Esophagus muscularis mucosa (tissue), 4 donors: Measurements from ENCODE around the gene VPS52. TPM values are rescaled to one million over a fixed set of nuclear protein-coding genes. Genes with fewer than 3 reads are reported as not detected.

Experiments used
- DNase-seq: peaks from one replicate; pipeline ENCODE4 v3.0.0-alpha.2; 2017; ENCODE audit errors: extremely low spot score
- H3K27ac ChIP-seq, 4 donors: fragments of 200-600 bp; sonication (generic); replicated peaks in 1 of 4; 1 replicate in 3 of 4; 2 replicates in 1 of 4; pipeline ENCODE4 v1.5.1; 2016 to 2019; ENCODE audit warnings: mild to moderate bottlenecking in 1 of 4
- H3K27me3 ChIP-seq, 4 donors: fragments of 200-600 bp; sonication (generic); one replicate each; pipeline versions ENCODE4 v1.5.1 to v1.6.0; 2016 to 2019
- H3K36me3 ChIP-seq, 4 donors: fragments of 200-600 bp; sonication (generic); one replicate each; pipeline ENCODE4 v1.5.1; 2016 to 2019
- H3K4me1 ChIP-seq, 4 donors: fragments of 200-600 bp; sonication (generic); one replicate each; pipeline ENCODE4 v1.5.1; 2016 to 2019
- H3K4me3 ChIP-seq, 4 donors: fragments of 200-600 bp; sonication (generic); 1 replicate in 2 of 4; 2 replicates in 2 of 4; pipeline ENCODE4 v1.5.1; 2016 to 2019; ENCODE audit warnings: mild to moderate bottlenecking in 4 of 4, moderate library complexity in 1 of 4
- H3K9me3 ChIP-seq, 4 donors: fragments of 200-600 bp; sonication (generic); 1 replicate in 3 of 4; 2 replicates in 1 of 4; pipeline ENCODE4 v1.5.1; 2016 to 2019
- EP300 ChIP-seq: sonication (generic); formaldehyde crosslinking; IDR thresholded peaks from one replicate; pipeline ENCODE4 v1.6.1; 2017; ENCODE audit warnings: antibody characterized with exemption
- POLR2A ChIP-seq: fragments of 450-650 bp; IDR thresholded peaks from one replicate; pipeline ENCODE4 v1.6.1; 2017; ENCODE audit warnings: antibody characterized with exemption, moderate library complexity, mild to moderate bottlenecking, low read depth
- POLR2AphosphoS5 ChIP-seq, 2 donors: sonication (generic); formaldehyde crosslinking; IDR thresholded peaks; one replicate each; pipeline ENCODE4 v1.6.1; 2017; ENCODE audit warnings: antibody characterized with exemption in 2 of 2
- WGBS: methylation state at CpG from one replicate; pipeline ENCODE4 v1.1.5; 2018; 5-methylcytosine and 5-hydroxymethylcytosine counted together
- intact Hi-C: fragments of 100-400 bp; cut with DNase I; formaldehyde crosslinking; loops from one replicate; pipeline ENCODE4 v1.15.1; 2023
- total RNA-seq, 4 donors: library from RNA; depleted of rRNA; stranded (reverse); fragments of >200 nt; gene quantifications; one replicate each; pipeline versions ENCODE4 v1.1.0 to v1.2.1, GENCODE V29; 2016
- TF ChIP-seq, protein P1 (sequence below), 3 experiments: fragments of 200-600 bp in 2 of 3; fragments of 450-650 bp in 1 of 3; sonication (generic) in 2 of 3; IDR thresholded peaks; one replicate each; pipeline ENCODE4 v1.5.1; 2017 to 2019; ENCODE audit warnings: antibody characterized with exemption in 3 of 3, mild to moderate bottlenecking in 2 of 3, moderate library complexity in 1 of 3

VPS52 gene
- 10 to 100 TPM; 22.5 to 34.9 (median 31.8) TPM for total RNA-seq

DNA sequence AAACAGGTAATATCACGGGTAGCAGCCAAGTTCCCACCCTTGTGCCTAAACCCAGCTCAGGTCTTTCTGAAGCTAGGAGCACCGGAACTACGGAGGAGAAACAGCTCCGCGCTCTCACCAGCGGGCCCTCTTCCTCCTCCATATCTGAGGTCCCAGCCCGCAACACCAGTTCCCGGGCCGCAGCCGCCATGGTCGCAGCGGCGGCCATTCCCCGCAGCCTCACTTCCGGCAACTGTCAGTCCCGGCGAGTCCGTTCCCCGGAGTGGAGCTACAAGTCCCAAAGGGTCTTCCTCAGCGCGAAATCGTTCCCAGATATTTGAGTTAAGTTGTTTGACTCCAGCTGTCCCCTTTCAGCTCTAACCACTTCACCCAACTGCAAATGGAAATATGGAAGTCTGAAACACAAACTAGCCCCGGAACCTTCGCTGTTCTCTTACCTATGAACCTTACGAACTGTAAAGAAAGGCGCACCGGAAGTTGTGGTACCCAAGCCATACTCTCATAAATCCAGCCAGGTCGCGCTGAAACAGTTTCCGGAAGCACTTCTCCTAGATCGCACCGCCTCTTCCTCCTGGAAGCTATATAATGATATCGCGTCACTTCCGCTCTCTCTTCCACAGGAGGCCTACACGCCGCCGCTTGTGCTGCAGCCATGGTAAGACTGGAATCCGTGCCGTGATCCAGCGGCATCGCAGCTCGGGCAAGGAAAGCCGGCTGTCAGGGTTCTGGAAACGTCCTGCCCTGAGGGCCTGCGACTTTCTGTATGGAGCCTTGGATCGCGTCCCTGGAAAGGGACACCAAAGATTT, at the start of gene VPS52, which contains the start of gene RPS18:
TSS of gene VPS52 (minus strand) at position 409 of the 807 bp plus-strand sequence. CDS start at position 208, 201 bp downstream.
TSS of gene RPS18 (plus strand) at position 608 of the 807 bp plus-strand sequence. CDS start at position 653, 45 bp downstream.
- under 1% methylated on average over 44 of the region's 48 CpGs for WGBS
- Histone ChIP-seq H3K36me3 (peaks cover 44 to 65% (median 54%) of the 10 kb centered on the region in 4 donors), H3K9me3 (no peaks in the 10 kb centered on the region), H3K4me3 (peak within 1 kb of the TSS; percentile 69 to 92 (median 72)), H3K27me3 (no peaks in the 10 kb centered on the region), H3K4me1 (peaks cover 50 to 65% (median 58%) of the 10 kb centered on the region in 4 donors), H3K27ac (peak within 1 kb of the TSS; percentile 87 to 96 (median 90))
- TF ChIP-seq EP300 (no peak), POLR2AphosphoS5 (IDR thresholded peaks at IDR 0.05) (peak; percentile 98 to 100), POLR2A (peak; percentile 97)
- TF ChIP-seq, protein P1, sequence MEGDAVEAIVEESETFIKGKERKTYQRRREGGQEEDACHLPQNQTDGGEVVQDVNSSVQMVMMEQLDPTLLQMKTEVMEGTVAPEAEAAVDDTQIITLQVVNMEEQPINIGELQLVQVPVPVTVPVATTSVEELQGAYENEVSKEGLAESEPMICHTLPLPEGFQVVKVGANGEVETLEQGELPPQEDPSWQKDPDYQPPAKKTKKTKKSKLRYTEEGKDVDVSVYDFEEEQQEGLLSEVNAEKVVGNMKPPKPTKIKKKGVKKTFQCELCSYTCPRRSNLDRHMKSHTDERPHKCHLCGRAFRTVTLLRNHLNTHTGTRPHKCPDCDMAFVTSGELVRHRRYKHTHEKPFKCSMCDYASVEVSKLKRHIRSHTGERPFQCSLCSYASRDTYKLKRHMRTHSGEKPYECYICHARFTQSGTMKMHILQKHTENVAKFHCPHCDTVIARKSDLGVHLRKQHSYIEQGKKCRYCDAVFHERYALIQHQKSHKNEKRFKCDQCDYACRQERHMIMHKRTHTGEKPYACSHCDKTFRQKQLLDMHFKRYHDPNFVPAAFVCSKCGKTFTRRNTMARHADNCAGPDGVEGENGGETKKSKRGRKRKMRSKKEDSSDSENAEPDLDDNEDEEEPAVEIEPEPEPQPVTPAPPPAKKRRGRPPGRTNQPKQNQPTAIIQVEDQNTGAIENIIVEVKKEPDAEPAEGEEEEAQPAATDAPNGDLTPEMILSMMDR (IDR thresholded peaks at IDR 0.05) = no peak
- peak; percentile 99 for DNase-seq
- intact Hi-C loops = loop anchor here (5.0 kb wide), 1 partner anchor 41 kb away; the partner anchor contains the start of gene TAPBP

GRCh38 chr6:33321227-33321626, 49.6 kb upstream of the VPS52 start:
- intact Hi-C loops = no loop called here

DNA sequence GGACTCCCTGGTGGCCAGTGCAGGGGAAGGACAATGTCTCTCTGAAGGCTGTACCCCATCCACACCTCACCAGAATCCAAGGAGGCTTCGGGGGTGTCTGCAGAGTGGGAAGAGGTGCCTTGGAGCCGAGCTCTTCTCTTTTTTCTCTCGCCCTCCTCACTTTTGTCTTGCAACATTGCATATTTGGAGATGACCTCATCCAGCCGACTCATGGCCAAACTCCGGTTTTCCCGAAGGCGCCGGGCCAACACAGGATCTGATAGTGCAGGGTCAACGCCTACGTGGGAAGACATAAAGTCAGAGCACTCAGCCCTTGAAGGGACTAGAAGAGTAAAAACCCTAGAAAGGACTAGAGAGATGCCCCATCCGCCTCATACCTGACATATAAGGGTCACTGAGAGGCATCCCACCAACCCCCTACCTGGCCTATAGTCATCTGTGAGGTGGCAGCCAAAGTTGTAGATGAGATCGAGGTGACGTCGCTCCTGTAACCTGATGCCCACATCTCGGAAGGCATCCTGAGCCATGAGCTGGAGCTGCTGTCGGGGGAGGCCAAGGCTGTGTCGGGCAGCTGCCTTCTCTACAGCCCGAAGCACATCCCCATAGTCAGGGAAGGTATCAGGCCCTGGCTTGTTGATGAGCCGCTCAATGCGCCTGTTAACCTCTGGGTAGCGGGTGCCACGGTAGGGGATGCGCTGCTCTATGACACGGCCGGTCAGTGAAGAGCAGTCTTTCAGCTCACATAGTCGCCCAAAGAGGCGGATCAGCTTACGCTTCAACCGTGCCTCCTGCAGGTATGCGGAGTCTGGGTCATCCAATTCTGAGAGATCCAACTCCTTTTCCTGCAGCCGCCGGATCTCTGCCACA, 48.9 kb upstream of the VPS52 start:
- H3K27me3 ChIP-seq = no peaks in the 10 kb centered on the region
- H3K4me1 ChIP-seq = peaks cover 43 to 73% (median 66%) of the 10 kb centered on the region in 4 donors
- no peak for DNase-seq
- H3K36me3 ChIP-seq = peaks cover 27 to 40% (median 32%) of the 10 kb centered on the region in 4 donors
- no peaks in the 10 kb centered on the region for H3K9me3 ChIP-seq
- H3K4me3 ChIP-seq = no peak overlapping the region
- WGBS = 61% methylated on average over 19 of the region's 32 CpGs
- TF ChIP-seq, protein P1 (IDR thresholded peaks at IDR 0.05) = no peak
- TF ChIP-seq POLR2A = no peak
- TF ChIP-seq POLR2AphosphoS5 (IDR thresholded peaks at IDR 0.05) = no peak
- no peak for TF ChIP-seq EP300
- intact Hi-C loops = no loop called here
- H3K27ac ChIP-seq = peak overlapping the region; percentile 42 to 86 (median 50)

More at GRCh38 chr6:33321227-33321626, 49.6 kb upstream of the VPS52 start:
- Histone ChIP-seq H3K4me3 (peak overlapping the region in 2 of 4 donors; percentile 67 to 75), H3K27me3 (no peaks in the 10 kb centered on the region), H3K9me3 (no peaks in the 10 kb centered on the region), H3K27ac (peak overlapping the region in 3 of 4 donors; percentile 86 to 91 (median 89)), H3K4me1 (peaks cover 43 to 66% (median 61%) of the 10 kb centered on the region in 4 donors), H3K36me3 (peaks cover 27 to 36% (median 30%) of the 10 kb centered on the region in 4 donors)
- WGBS = 80% methylated on average over 6 of the region's 9 CpGs
- DNase-seq = no peak
- TF ChIP-seq POLR2AphosphoS5 (IDR thresholded peaks at IDR 0.05) (no peak), POLR2A (no peak), EP300 (no peak)
- TF ChIP-seq, protein P1 (IDR thresholded peaks at IDR 0.05) = no peak

- intact Hi-C loops = no loop called here
- H3K36me3 ChIP-seq = peaks cover 27 to 40% (median 32%) of the 10 kb centered on the region in 4 donors
- no peak for DNase-seq
- TF ChIP-seq POLR2AphosphoS5 (IDR thresholded peaks at IDR 0.05) (no peak), EP300 (no peak), POLR2A (no peak)
- TF ChIP-seq, protein P1 (IDR thresholded peaks at IDR 0.05) = no peak
- peak overlapping the region; percentile 42 to 86 (median 50) for H3K27ac ChIP-seq
- 81% methylated on average over 3 of the region's 3 CpGs for WGBS
- peaks cover 49 to 79% (median 72%) of the 10 kb centered on the region in 4 donors for H3K4me1 ChIP-seq
- no peaks in the 10 kb centered on the region for H3K27me3 ChIP-seq
- H3K4me3 ChIP-seq = no peak overlapping the region
- no peaks in the 10 kb centered on the region for H3K9me3 ChIP-seq
Measured at GRCh38 chr6:33319939-33320314, 48.3 kb upstream of the VPS52 start.
